OCI-LY1 (cell line): ENCODE measurements around the gene PBRM1.

Source experiments
- H2AFZ ChIP-seq: fragments of 200-600 bp; sonication (generic), shearing (Covaris generic); 2 replicates; pipeline ENCODE4 v1.6.0; 2014; ENCODE audit warnings: antibody characterized with exemption, mild to moderate bottlenecking, low read length
- H3F3A ChIP-seq: fragments of 200-600 bp; sonication (generic), shearing (Covaris generic); 2 replicates; pipeline ENCODE4 v1.6.0; 2014; ENCODE audit warnings: mild to moderate bottlenecking, antibody characterized with exemption, low read length, moderate library complexity; ENCODE audit not compliant: insufficient read depth
- H3K27ac ChIP-seq: fragments of 200-600 bp; sonication (generic); 2 replicates; pipeline ENCODE4 v1.5.1; 2014; ENCODE audit warnings: low read length, mixed run types, mild to moderate bottlenecking, low read depth; ENCODE audit not compliant: poor library complexity, severe bottlenecking
- H3K27me3 ChIP-seq: fragments of 200-600 bp; sonication (generic); 2 replicates; pipeline ENCODE4 v1.6.0; 2014; ENCODE audit warnings: antibody characterized with exemption, mild to moderate bottlenecking, low read length, moderate library complexity; ENCODE audit not compliant: insufficient read depth
- H3K36me3 ChIP-seq: fragments of 200-600 bp; sonication (generic); 2 replicates; pipeline ENCODE4 v1.6.1; 2014; ENCODE audit warnings: mild to moderate bottlenecking, antibody characterized with exemption, low read length, moderate library complexity, mixed read lengths; ENCODE audit not compliant: insufficient read depth
- H3K4me1 ChIP-seq: fragments of 200-600 bp; sonication (generic); 2 replicates; pipeline ENCODE4 v1.5.1; 2014; ENCODE audit warnings: mild to moderate bottlenecking, low read length, moderate library complexity; ENCODE audit not compliant: insufficient read depth, severe bottlenecking
- H3K4me2 ChIP-seq: fragments of 200-600 bp; sonication (generic), shearing (Covaris generic); 2 replicates; pipeline ENCODE4 v1.6.1; 2014; ENCODE audit warnings: low read length
- H3K4me3 ChIP-seq: fragments of 200-600 bp; sonication (generic); 2 replicates; pipeline ENCODE4 v1.5.1; 2014; ENCODE audit warnings: low read length, low read depth, mild to moderate bottlenecking, mixed read lengths; ENCODE audit not compliant: poor library complexity, severe bottlenecking
- H3K79me2 ChIP-seq: fragments of 200-600 bp; shearing (Covaris generic); 2 replicates; pipeline ENCODE4 v1.6.1; 2016; ENCODE audit warnings: mixed run types, low read length, mixed read lengths; ENCODE audit not compliant: insufficient read depth
- H3K9ac ChIP-seq: fragments of 200-600 bp; sonication (generic), shearing (Covaris generic); 2 replicates; pipeline ENCODE4 v1.6.1; 2014; ENCODE audit warnings: mild to moderate bottlenecking, low read length, mixed read lengths
- H3K9me2 ChIP-seq: fragments of 200-600 bp; sonication (generic), shearing (Covaris generic); 2 replicates; pipeline ENCODE4 v1.6.1; 2014; ENCODE audit warnings: low read depth, mild to moderate bottlenecking, low read length, mixed read lengths
- H3K9me3 ChIP-seq: fragments of 200-600 bp; shearing (Covaris generic); 2 replicates; pipeline ENCODE4 v1.6.1; 2014; ENCODE audit warnings: low read length, mixed read lengths
- H4K20me1 ChIP-seq: fragments of 200-600 bp; sonication (generic), shearing (Covaris generic); 2 replicates; pipeline ENCODE4 v1.6.0; 2016; ENCODE audit warnings: mild to moderate bottlenecking, low read length; ENCODE audit not compliant: insufficient read depth
- EZH2 ChIP-seq: fragments of 200-600 bp; sonication (generic), shearing (Covaris generic); IDR thresholded peaks from 2 replicates; pipeline ENCODE4 v1.8.0; 2017; ENCODE audit warnings: borderline replicate concordance, mixed run types, mild to moderate bottlenecking, antibody characterized with exemption, low read length, moderate library complexity, mixed read lengths
- TF ChIP-seq, protein P1 (sequence below): fragments of 200-600 bp; sonication (generic), shearing (Covaris generic); IDR thresholded peaks from 2 replicates; pipeline ENCODE4 v1.5.1; 2017; ENCODE audit warnings: mild to moderate bottlenecking, antibody characterized with exemption, low read length, moderate library complexity, mixed read lengths

Gene PBRM1

GRCh38 chr3:52557011-52557960, 128.4 kb downstream of the PBRM1 start:
- H3K36me3 ChIP-seq = peaks cover 66% of the 10 kb centered on the region
- no peak for TF ChIP-seq EZH2
- TF ChIP-seq, protein P1, sequence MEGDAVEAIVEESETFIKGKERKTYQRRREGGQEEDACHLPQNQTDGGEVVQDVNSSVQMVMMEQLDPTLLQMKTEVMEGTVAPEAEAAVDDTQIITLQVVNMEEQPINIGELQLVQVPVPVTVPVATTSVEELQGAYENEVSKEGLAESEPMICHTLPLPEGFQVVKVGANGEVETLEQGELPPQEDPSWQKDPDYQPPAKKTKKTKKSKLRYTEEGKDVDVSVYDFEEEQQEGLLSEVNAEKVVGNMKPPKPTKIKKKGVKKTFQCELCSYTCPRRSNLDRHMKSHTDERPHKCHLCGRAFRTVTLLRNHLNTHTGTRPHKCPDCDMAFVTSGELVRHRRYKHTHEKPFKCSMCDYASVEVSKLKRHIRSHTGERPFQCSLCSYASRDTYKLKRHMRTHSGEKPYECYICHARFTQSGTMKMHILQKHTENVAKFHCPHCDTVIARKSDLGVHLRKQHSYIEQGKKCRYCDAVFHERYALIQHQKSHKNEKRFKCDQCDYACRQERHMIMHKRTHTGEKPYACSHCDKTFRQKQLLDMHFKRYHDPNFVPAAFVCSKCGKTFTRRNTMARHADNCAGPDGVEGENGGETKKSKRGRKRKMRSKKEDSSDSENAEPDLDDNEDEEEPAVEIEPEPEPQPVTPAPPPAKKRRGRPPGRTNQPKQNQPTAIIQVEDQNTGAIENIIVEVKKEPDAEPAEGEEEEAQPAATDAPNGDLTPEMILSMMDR = no peak
- H3K9ac ChIP-seq = no peak overlapping the region

GRCh38 chr3:52555056-52555455, 130.7 kb downstream of the PBRM1 start:
- Histone ChIP-seq H3K27me3 (no peaks in the 10 kb centered on the region), H3K36me3 (peaks cover 68% of the 10 kb centered on the region)

More at GRCh38 chr3:52557011-52557960, 128.4 kb downstream of the PBRM1 start:
- no peaks in the 10 kb centered on the region for H3K4me1 ChIP-seq
- H3K4me3 ChIP-seq = no peak overlapping the region
- no peak overlapping the region for H3K4me2 ChIP-seq
- no peaks in the 10 kb centered on the region for H4K20me1 ChIP-seq
- no peak overlapping the region for H2AFZ ChIP-seq
- no peaks in the 10 kb centered on the region for H3K27me3 ChIP-seq
- no peaks in the 10 kb centered on the region for H3K9me3 ChIP-seq
- no peaks in the 10 kb centered on the region for H3F3A ChIP-seq
- no peak overlapping the region for H3K27ac ChIP-seq
- no peaks in the 10 kb centered on the region for H3K79me2 ChIP-seq
- H3K9me2 ChIP-seq = no peaks in the 10 kb centered on the region

DNA sequence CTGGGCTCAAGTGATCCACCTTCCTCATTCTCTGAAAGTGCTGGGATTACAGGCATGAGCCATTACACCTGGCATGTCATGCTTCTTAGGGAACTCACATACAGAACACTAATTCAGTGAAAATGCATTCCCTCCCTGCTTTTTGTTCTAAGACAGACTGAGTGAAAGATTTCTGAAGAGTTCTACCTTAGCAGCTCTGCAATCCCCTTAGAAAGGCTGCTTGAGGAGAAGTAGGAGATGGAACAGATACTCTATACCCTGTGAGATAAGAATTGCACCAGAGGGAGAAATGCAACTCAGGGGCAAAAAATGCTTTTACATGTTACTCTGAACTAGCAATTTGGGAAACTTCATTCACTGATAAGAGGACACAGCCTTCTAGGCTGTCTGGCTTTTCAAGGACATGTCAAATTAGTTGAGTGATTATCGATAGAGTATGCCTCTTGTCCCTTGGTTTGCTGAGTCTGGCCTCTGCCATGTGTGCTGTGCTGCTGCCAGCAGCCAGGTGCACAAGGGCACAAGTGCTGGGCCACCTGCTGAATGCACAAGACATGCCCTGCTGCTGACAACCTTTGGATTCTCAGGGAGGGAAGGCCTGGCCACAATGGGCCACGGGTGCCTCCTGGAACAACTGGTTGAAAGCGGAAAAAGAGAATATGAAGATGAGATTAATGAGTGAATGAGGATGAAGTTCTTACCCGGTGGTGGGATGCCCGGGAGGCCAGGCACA, 131.5 kb downstream of the PBRM1 start:
- H2AFZ ChIP-seq = no peak overlapping the region
- no peak overlapping the region for H3K4me3 ChIP-seq
- H3K36me3 ChIP-seq = peaks cover 64% of the 10 kb centered on the region
- no peaks in the 10 kb centered on the region for H3K9me3 ChIP-seq
- H3K4me1 ChIP-seq = no peaks in the 10 kb centered on the region
- no peaks in the 10 kb centered on the region for H3K27me3 ChIP-seq
- H3K79me2 ChIP-seq = no peaks in the 10 kb centered on the region
- no peak overlapping the region for H3K27ac ChIP-seq
- H3F3A ChIP-seq = no peaks in the 10 kb centered on the region
- no peaks in the 10 kb centered on the region for H3K9me2 ChIP-seq
- no peak for TF ChIP-seq EZH2
- TF ChIP-seq, protein P1 = no peak
- no peak overlapping the region for H3K9ac ChIP-seq
- no peaks in the 10 kb centered on the region for H4K20me1 ChIP-seq
- H3K4me2 ChIP-seq = no peak overlapping the region

More at GRCh38 chr3:52555056-52555455, 130.7 kb downstream of the PBRM1 start:
- Histone ChIP-seq H3K9me3 (no peaks in the 10 kb centered on the region), H2AFZ (no peak overlapping the region), H4K20me1 (no peaks in the 10 kb centered on the region), H3K4me3 (no peak overlapping the region), H3F3A (no peaks in the 10 kb centered on the region), H3K4me2 (no peak overlapping the region), H3K9ac (no peak overlapping the region), H3K4me1 (no peaks in the 10 kb centered on the region), H3K9me2 (no peaks in the 10 kb centered on the region), H3K79me2 (no peaks in the 10 kb centered on the region), H3K27ac (no peak overlapping the region)
- TF ChIP-seq, protein P1 = no peak
